HG03460 (cell line): Measurements from ENCODE around the gene TMEM143.

Experiments used
- ATAC-seq: cut with Tn5 transposase; IDR thresholded peaks from one replicate; pipeline ENCODE4 v1.9.1; 2021; ENCODE audit not compliant: unreplicated experiment

TMEM143 gene

DNA sequence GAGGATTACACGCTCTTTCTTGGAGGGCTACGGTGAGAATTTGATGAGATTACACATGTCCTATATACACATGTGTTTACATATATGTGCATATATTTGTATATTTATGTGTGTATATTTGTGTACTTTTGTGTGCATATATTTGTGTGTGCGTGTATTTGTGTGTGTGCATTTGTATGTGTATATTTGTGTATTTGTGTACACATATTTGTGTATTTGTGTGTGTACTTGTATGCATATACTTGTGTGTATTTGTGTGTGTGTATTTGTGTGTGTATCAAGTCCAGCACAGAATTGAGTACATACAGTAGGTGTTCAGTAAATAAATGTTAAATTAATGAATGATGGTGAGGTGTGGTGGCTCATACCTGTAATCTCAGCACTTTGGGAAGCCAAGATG, 1.8 kb downstream of the TMEM143 start:
- no peak for ATAC-seq

GRCh38 chr19:48359123-48359522, 4.6 kb downstream of the TMEM143 start:
- no peak for ATAC-seq

- no peak for ATAC-seq
These were observed 8.3 kb downstream of the TMEM143 start for GRCh38 chr19:48355365-48355954.

GRCh38 chr19:48354332-48354992, 9.3 kb downstream of the TMEM143 start:
- no peak for ATAC-seq

DNA sequence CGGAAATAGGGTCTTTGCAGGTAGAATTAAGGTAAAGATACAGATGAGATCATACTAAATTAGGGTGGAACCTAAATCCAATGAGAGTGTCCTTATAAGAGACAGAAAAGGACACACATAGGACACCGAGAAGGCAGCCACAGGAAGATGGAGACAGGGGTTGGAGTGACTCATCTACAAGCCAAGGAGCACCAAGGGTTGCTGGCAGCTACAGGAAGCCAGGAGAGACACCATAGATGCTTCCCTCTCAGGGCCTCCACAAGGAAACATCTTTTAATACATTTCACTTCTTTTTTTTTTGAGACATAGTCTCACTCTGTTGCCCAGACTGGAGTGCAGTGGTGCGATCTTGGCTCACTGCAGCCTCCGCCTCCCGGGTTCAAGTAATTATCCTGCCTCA, 10.1 kb downstream of the TMEM143 start:
- ATAC-seq = no peak

- no peak for ATAC-seq
These were observed 12.4 kb downstream of the TMEM143 start for GRCh38 chr19:48351341-48351752.

GRCh38 chr19:48350856-48351255, 12.9 kb downstream of the TMEM143 start:
- no peak for ATAC-seq

- no peak for ATAC-seq
These were observed 15.0 kb downstream of the TMEM143 start for GRCh38 chr19:48348737-48349136.

DNA sequence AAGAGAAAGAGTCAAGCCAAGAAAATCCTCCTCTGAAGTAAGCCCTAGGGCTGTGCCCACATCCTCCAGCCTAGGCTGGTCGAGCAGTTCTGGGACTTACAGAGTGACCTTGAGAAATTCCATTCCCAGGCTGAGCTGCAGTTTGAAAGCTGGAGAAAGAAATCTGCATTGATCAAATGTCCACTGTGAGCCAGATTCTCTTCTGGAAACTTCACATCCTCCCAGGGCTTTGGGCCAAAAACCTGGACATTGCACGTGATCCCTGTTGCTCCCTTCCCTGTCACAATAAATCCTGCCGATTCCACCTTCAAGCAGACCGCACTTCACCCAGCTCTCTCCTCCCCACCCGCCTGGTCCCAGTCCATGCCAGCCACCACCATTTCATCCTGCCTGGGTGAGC, 15.7 kb downstream of the TMEM143 start:
- no peak for ATAC-seq

- ATAC-seq = no peak
These were observed 17.5 kb downstream of the TMEM143 start for GRCh38 chr19:48346191-48346590.

DNA sequence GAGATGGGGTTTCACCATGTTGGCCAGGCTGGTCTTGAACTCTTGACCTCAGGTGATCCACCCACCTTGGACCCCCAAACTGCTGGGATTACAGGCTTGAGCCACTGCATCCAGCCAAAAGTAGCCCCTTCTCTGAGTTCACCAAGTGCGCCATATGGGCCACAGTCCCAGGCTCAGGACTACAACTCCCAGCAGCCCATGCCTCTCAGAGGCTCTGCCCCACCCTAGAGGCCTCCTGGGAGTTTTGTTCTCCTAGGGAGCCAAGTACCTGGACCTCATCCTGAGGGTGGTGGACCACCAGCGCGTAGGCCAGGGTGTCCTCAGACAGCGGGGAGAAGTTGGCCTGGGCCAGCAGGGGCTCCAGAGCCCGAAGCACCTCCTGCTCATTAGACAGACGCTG, 18.8 kb downstream of the TMEM143 start:
- ATAC-seq = no peak

DNA sequence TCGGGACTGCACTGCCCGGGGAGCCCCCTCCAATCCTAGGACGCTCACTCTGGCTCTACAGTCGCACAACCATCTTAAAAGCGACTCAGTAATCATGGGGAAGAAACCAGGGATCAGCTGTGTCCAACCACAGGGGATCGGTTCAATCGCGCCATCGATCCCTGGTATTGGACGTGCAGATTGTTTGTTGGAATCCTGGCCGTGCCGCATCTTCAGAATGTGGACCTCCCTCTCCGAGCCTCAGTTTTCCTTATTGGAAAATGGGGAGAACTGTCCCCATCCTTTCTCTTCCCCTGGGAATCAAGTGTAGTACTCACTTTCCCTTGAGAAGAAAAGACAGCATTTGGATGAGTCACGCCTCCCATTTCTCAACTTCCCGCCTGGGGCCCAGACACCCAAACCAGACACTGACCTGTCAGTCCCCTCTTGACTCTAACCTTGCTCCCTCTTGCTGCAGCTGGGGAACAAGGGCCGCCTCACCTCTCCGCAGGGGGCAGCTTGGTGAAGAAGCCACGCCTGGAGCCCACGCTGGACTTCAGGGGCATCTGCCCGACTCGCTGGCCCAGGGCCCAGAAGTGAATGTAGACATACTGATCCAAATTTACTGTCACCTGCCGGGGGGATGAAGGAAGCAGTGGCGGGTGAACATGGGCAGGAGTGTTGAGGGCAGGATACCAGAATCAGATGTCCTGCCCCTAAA, 20.7 kb downstream of the TMEM143 start:
- ATAC-seq = no peak

GRCh38 chr19:48342414-48342738, 21.4 kb downstream of the TMEM143 start:
- ATAC-seq = no peak

DNA sequence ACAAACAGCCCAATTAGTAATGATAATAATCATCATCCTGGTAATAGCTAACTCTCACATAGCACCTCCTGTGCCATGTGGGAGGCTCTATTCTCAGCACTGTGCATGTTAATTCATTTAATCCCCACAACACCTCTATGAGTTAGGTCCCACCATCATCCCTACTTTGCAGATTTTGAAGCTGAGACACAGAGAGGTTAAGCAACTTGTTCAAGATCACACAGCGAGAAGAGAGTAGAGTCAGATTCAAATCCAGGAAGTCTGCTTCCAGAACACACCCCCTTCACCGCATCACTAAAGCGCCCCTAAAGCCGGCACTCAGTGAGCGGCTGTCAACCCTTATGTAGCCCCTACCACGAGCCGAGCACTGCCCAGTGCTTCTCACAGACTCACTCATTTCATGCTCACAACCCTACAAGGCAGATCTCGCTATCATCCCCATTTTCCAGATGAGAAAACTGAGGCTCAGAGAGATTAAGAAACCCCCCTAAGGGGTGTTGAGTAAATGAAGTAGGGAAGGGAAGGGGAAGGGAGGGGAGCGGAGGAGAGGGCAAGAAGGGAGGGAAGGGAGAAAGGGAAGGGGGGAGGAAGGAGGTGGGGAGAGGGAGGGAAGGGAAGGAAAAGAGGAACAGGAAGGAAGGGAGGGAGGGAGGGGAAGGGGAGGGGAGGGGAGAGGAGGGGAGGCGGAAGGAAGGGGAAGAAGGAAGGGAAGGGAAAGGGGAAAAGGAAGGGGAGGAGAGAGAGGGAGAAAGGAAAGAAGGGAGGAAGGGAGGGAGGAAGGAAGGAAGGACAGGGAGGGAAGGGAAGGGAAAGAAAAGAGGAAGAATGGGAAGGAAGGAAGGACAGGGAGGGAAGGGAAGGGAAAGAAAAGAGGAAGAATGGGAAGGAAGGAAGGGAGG, 22.0 kb downstream of the TMEM143 start:
- ATAC-seq = no peak

- ATAC-seq = no peak
These were observed 22.7 kb downstream of the TMEM143 start for GRCh38 chr19:48340995-48341394.

- ATAC-seq = no peak
These were observed 24.8 kb downstream of the TMEM143 start for GRCh38 chr19:48338802-48339503.

DNA sequence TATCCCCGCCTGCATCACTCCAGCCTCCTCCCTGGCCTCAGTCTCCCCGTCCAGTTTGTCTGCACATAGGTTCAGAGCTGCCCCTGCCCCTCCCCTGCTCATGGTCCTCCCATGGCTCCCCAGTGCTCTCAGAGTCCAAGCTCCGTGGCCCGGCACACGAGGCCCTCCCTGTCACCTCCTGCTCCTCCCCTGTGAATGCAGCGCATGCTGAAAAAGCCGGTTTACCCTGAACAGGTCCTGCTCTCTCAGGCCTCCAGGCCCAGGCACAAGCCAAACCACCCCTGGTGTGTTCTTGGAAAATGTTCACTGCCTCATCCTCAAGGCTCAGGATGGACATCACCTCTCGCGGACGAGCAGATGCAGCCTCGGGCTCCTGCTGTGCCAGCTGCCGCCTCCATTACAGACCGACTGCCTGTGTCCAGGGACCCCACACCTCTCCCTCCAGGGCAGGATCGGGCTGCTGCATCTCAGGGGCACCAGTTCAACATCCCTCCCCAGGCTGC, 25.4 kb downstream of the TMEM143 start:
- ATAC-seq = no peak

DNA sequence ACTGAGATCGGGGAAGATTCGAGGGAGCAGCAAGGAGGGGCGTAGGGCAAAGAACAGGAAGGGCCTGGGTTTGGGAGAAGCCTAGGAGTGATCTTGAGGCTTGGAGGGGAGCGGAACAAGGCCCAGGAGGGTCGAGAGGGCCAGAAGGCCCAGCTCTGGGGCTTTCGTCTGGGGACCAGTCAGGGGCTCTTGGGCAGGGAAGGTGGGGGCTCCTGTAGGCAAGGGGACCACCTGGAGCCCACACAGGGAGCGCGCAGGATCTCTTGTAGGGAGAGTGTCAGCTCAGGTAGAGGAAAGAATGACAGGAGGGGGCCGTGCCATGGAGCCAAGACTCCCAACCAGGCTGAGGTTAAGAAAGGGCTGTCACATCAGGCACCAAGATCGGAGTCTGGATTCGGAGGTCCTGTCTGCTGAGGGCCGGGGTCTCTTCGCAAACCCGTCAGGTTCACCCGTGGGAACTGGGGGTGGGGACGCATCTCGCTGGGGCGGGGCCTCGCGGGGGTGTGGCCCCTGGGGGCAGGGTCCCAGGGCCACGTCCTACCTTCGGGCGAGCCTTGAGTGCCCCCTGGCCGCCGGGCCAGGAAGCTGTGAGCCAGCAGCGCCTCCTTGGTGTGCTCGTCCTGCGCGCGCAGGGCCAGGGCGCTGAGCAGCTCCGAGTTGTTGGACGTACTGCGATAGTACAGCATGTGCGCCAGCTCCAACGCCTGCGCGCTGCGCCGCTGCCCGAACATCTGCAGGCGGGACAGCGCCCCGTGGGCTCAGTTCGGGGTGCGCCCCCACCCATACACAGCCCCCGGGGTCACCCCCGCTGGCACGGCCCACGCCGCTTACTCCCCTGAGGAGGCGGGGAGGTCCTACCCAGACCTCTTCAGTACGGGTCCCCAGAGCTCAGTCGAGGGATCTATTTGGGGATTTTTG, 30.0 kb downstream of the TMEM143 start:
- peak; percentile 40 for ATAC-seq

DNA sequence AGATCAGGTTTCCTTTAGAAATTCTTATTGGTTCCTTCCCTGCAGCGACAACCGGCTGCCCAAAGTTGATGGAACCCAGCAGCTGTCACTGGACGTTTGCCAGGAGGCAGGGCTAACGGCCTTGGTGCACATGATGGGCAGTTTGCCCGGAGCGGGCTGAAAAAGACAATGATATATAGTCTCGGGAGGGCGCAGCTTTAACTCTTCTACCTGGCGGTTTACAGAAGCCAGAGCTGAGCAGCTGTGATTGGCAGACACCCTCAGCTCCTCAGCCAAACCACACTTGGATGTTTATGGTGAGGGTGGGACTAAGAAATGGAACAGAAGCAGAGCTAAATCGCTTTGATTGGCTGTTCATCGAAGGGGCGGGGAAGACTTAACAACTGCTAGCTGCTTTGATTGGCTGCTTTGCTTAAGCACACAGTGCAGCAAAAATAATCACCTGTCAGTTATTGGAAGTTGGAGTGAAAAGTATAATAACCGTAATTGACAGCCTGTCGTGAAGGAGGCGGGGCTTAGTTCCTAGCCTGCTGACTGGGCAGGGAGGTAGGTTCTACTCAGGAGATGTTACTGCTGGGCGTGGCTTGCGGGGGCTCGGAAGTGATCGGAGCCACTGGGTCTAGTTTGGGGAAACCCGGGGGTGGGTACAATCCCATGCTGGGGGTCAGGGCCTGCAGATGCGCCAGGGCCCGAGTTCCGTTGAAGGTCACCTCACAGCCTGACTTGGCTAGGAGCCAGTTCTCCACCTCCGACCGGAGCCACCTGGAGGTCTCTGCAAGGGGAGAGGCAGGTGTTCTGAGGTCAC, 30.9 kb downstream of the TMEM143 start:
- ATAC-seq = peak; percentile 56
